Cardiac fibroblast (primary cell): Measurements from ENCODE around the gene ADARB1.

ENCODE experiments used
- DNase-seq, 2 donors: peaks; one replicate each; pipeline versions ENCODE4 v3.0.0 to v3.0.0-alpha.2; 2010; ENCODE audit warnings: low read depth in 2 of 2
- H3K4me3 ChIP-seq, 2 donors: replicated peaks in 1 of 2; 1 replicate in 1 of 2; 2 replicates in 1 of 2; pipeline ENCODE4 v1.5.1; 2011; ENCODE audit warnings: low read depth in 2 of 2, low read length in 2 of 2, mild to moderate bottlenecking in 2 of 2, moderate library complexity in 1 of 2
- TF ChIP-seq, protein P1 (sequence below): IDR thresholded peaks from one replicate; pipeline ENCODE4 v1.5.1; 2011; ENCODE audit warnings: low read depth, mild to moderate bottlenecking, low read length, inconsistent platforms

ADARB1 gene

DNA sequence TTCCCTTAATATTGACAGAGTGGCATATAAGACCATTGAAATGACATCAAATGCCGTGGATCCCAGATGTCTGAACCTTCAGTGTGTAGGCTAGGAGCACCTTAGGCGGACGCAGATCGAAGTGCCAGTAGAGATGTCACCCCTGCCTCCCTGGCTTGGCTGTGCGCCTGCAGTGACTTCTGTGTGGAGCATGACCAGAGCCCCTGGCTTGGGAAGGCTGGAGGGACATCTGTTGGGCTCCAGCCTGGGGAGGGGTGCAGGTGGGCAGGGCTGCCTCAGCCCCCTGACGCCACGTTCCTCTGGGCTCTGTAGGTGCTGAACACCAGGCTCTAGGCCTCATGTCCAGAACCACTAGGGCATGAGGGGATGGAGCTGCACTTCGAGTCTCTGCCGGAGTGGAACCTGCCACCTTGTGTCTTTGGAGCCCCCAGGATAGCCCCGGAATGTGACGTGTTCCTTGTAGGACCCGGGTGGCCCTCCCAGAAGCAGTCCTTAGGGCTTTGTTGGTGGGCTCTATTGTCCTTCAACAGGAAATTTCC is 103.8 kb downstream of the ADARB1 start:
- DNase-seq = no peak
- TF ChIP-seq, protein P1, sequence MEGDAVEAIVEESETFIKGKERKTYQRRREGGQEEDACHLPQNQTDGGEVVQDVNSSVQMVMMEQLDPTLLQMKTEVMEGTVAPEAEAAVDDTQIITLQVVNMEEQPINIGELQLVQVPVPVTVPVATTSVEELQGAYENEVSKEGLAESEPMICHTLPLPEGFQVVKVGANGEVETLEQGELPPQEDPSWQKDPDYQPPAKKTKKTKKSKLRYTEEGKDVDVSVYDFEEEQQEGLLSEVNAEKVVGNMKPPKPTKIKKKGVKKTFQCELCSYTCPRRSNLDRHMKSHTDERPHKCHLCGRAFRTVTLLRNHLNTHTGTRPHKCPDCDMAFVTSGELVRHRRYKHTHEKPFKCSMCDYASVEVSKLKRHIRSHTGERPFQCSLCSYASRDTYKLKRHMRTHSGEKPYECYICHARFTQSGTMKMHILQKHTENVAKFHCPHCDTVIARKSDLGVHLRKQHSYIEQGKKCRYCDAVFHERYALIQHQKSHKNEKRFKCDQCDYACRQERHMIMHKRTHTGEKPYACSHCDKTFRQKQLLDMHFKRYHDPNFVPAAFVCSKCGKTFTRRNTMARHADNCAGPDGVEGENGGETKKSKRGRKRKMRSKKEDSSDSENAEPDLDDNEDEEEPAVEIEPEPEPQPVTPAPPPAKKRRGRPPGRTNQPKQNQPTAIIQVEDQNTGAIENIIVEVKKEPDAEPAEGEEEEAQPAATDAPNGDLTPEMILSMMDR = no peak
- H3K4me3 ChIP-seq = no peak overlapping the region

DNA sequence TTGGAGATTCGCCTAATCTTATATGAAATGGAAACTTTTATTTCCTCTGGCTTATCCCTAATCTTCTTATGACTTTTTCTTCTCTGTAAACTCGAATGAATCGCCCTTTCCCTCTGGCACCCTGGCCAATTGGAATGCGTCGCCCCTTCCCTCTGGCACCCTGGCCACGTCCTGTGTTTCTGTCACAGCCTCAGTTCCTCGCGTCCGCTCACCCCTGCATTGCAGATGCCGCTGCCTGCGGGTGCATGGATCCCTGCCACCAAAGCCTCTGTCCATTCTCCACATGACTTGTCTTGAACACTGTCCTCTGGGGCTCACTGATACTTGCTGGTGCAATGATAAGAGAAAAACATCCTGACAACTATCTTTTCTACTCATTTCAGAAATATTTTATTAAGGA is 104.6 kb downstream of the ADARB1 start:
- TF ChIP-seq, protein P1 = no peak
- DNase-seq = no peak
- no peak overlapping the region for H3K4me3 ChIP-seq

DNA sequence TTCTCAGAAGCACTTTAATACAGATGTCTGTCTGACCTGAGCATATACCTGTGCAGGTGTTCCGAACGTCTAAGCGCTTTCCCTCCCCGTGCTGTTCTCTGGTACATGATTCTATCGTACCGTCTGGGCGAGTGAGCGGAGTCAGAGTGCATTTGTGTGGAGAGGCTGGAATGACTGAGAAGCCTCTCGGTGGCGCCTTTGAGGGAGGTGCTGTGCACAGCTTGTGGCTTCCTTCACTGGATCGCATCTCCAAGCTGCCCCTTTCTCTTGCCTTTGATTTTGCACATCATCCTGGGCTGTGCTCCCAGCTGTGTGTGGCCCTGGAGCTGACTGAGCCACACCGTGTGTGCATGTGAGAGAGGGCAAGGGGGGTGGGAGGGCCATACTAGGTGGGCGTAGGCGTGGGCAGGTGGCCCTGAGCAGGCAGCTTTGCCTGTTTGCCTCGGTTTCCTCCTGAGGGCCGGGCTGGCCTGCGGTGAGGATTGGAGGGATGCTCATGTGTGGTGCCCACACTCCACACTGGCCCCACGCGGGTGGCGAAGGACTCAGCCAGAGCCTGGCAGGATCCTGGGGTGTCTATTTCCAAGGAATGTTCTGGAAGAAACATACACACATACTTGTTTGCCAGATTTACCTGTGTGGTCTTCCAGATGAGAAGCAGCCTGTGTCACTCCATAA is 105.3 kb downstream of the ADARB1 start:
- DNase-seq = no peak
- TF ChIP-seq, protein P1 = no peak
- no peak overlapping the region for H3K4me3 ChIP-seq

DNA sequence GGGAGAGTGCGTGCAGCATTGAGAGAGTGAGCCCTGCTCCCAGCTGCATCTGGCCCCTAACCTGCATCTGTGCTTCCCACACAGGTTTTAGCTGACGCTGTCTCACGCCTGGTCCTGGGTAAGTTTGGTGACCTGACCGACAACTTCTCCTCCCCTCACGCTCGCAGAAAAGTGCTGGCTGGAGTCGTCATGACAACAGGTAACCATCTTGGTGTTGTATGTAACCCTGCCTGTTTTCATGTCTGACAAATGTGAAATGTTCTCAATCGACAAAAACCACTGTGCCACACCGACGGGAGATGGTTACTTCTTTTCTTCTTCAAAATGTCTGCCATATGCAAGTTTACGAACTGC is 105.8 kb downstream of the ADARB1 start:
- TF ChIP-seq, protein P1 = no peak
- H3K4me3 ChIP-seq = no peak overlapping the region
- no peak for DNase-seq

DNA sequence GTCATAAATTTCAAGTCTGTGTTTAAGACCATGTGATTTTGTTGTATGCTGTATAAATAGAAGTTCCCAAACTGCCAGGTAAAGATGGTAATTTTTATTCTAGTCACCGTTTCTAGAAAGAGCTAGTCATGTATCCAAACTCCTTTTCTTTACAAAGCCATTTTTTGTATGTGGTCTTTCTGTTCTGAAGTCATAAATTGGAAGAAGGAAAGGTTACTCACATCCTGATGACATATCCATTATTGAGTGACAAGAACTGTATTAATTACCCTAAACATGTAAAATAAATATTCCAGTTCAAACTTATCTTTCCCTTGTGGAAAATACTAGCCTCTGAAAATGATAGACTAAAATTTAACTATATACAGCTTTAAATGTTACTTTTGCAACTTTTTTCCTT is 108.6 kb downstream of the ADARB1 start:
- TF ChIP-seq, protein P1 = no peak
- no peak for DNase-seq
- H3K4me3 ChIP-seq = no peak overlapping the region

DNA sequence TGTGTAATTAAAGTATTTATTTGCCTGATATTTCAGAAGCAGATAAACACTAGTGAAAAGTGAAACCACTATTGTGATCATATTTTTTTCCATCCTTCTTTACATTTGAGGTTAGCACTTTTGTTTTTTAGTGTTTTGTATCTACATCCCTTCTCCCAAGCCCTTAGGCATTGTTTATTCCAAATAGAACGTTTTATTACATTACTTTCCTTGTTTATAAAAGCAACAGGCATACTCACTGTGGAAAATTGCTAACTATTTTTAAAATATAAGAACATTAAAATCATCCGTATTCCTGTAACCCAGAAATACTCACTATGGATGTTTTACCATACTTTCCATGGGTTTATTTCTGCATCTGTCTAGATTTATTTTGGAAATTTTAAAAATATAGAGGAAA is 109.5 kb downstream of the ADARB1 start:
- no peak for DNase-seq
- no peak overlapping the region for H3K4me3 ChIP-seq
- TF ChIP-seq, protein P1 = no peak

DNA sequence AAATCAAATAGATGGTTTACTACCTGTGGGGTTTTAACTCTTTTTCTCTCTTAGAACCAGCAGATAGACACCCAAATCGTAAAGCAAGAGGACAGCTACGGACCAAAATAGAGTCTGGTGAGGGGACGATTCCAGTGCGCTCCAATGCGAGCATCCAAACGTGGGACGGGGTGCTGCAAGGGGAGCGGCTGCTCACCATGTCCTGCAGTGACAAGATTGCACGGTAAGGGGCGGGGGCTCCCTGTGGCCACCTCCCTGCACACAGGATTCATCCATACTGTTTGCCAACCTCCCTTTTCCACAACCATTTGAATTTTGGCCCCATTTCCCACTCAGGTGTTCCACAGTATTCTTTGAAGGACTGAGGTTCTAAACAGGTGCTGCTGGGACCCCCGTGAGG is 110.5 kb downstream of the ADARB1 start:
- TF ChIP-seq, protein P1 = no peak
- H3K4me3 ChIP-seq = no peak overlapping the region

More for the DNA sequence above, 110.5 kb downstream of the ADARB1 start:
- DNase-seq = no peak
